ENCODE measurements around the gene CA10. TPM values are rescaled to one million over a fixed set of nuclear protein-coding genes. Genes with fewer than 3 reads are reported as not detected.

CA10 gene
- total and polyA plus RNA-seq, 2 experiments from 2014 or later = not detected

DNA sequence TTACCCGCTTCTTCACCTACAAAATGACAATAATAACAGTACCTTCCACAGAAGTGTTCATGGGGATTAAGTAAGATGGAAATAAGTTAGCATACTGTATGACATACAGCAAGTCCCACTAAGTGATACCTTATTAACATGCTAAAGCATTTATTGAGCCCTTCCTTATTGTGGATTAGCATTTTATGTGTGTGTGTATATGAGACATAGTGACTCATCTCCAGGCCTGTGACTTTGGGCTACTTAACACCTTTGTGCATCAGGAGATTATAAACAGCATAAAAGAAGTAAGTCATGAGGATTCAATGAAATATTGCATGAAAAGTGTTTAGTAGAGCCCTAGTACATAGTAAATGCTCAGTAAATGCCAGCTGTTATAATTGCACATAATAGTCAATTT is 52.9 kb downstream of the CA10 start:
- Histone ChIP-seq H3K36me3 (ENCODE audit: low read depth) (no peaks in the 10 kb centered on the region), H4K20me1 (ENCODE audit: insufficient read depth) (no peaks in the 10 kb centered on the region), H3K4me2 (ENCODE audit: unreplicated experiment) (no peak overlapping the region), H3K9me3 (ENCODE audit: low read depth) (no peaks in the 10 kb centered on the region), H3F3A (ENCODE audit: insufficient read depth) (no peaks in the 10 kb centered on the region), H3K9ac (no peak overlapping the region), H2AFZ (no peak overlapping the region), H3K27me3 (replicated peaks; ENCODE audit: insufficient read depth) (no peaks in the 10 kb centered on the region), H3K4me1 (ENCODE audit: insufficient read depth) (no peaks in the 10 kb centered on the region), H3K79me2 (ENCODE audit: insufficient read depth) (no peaks in the 10 kb centered on the region), H3K9me2 (ENCODE audit: insufficient read depth) (no peaks in the 10 kb centered on the region), H3K4me3 (no peak overlapping the region), H3K27ac (no peak overlapping the region)
- WGBS, 2 experiments (ENCODE audit: low coverage in 1 of 2, low lambda C conversion rate in 2 of 2, missing lambda C conversion rate in 2 of 2) = 62 to 70% methylated on average over 1 of the region's 1 CpG
- in situ Hi-C loops (cut with MboI) = no loop called here
- peak; percentile 0 for DNase-seq
- TF ChIP-seq EZH2phosphoT487 (IDR thresholded peaks at IDR 0.05; ENCODE audit: insufficient read depth, low read depth) (no peak), EZH2 (IDR thresholded peaks at IDR 0.05; ENCODE audit: insufficient read depth, poor library complexity, severe bottlenecking) (no peak)

DNA sequence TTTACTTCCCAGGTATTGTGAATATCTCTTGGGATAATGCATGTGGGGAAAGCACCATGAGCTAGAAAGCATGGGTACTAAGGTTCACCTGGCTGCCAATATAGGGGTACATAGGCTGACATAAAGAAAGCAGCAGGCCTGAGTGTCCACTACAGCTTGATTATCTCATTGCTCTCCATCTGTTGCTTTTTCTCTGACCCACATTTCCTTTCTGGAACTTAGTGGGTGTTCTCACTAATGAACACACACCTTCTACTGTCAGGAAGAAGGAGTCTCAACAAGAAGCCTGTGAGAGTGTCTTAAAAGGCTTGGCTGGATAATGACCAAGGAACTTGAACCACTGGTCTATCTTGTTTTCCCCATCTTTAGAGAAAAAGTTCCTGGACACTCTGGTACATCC is 62.5 kb downstream of the CA10 start:
- Histone ChIP-seq H3K9me3 (ENCODE audit: low read depth) (no peaks in the 10 kb centered on the region), H3K9ac (no peak overlapping the region)
- in situ Hi-C loops (cut with MboI) = no loop called here

DNA sequence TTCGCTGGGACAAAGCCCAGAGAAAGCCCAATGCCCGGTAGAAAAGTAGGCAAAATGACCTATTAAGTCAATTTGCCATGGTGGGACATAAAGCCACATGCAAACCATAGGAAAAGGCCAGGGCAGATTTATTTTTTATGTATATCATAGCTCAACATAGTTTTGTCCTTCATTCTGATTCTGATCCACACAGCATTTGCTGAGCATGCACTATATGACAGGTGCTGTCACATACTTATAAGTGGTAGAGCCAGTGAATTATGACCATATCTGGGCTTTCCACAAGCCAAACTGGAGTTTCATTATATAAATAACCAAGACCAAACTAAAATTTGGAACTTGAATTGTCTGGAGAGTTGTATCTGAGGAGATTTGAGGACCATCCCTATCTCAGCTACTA is 74.3 kb downstream of the CA10 start:
- no peak overlapping the region for H3K9ac ChIP-seq
- no peaks in the 10 kb centered on the region for H3K27me3 ChIP-seq (replicated peaks; ENCODE audit: insufficient read depth)
- no peaks in the 10 kb centered on the region for H3K79me2 ChIP-seq (ENCODE audit: insufficient read depth)
- no peaks in the 10 kb centered on the region for H3K9me3 ChIP-seq (ENCODE audit: low read depth)
- H3K4me1 ChIP-seq (ENCODE audit: insufficient read depth) = no peaks in the 10 kb centered on the region
- no peak overlapping the region for H3K27ac ChIP-seq
- H3F3A ChIP-seq (ENCODE audit: insufficient read depth) = no peaks in the 10 kb centered on the region
- H3K9me2 ChIP-seq (ENCODE audit: insufficient read depth) = no peaks in the 10 kb centered on the region
- no peak overlapping the region for H2AFZ ChIP-seq
- H3K4me3 ChIP-seq = no peak overlapping the region
- H3K36me3 ChIP-seq (ENCODE audit: low read depth) = no peaks in the 10 kb centered on the region
- no peak for DNase-seq
- no peaks in the 10 kb centered on the region for H4K20me1 ChIP-seq (ENCODE audit: insufficient read depth)
- in situ Hi-C loops (cut with MboI) = no loop called here
- H3K4me2 ChIP-seq (ENCODE audit: unreplicated experiment) = no peak overlapping the region
- 7% methylated on average over 2 of the region's 2 CpGs for WGBS, 2 experiments (ENCODE audit: low coverage in 1 of 2, low lambda C conversion rate in 2 of 2, missing lambda C conversion rate in 2 of 2)
- no peak for TF ChIP-seq EZH2phosphoT487 (IDR thresholded peaks at IDR 0.05; ENCODE audit: insufficient read depth, low read depth)
- no peak for TF ChIP-seq EZH2 (IDR thresholded peaks at IDR 0.05; ENCODE audit: insufficient read depth, poor library complexity, severe bottlenecking)

More for the DNA sequence above, 62.5 kb downstream of the CA10 start:
- H3K4me3 ChIP-seq = no peak overlapping the region
- no peaks in the 10 kb centered on the region for H3F3A ChIP-seq (ENCODE audit: insufficient read depth)
- TF ChIP-seq EZH2 (IDR thresholded peaks at IDR 0.05; ENCODE audit: insufficient read depth, poor library complexity, severe bottlenecking) (no peak), EZH2phosphoT487 (IDR thresholded peaks at IDR 0.05; ENCODE audit: insufficient read depth, low read depth) (no peak)
- H3K27me3 ChIP-seq (replicated peaks; ENCODE audit: insufficient read depth) = no peaks in the 10 kb centered on the region
- no peaks in the 10 kb centered on the region for H4K20me1 ChIP-seq (ENCODE audit: insufficient read depth)
- no peak overlapping the region for H3K27ac ChIP-seq
- no peak overlapping the region for H3K4me2 ChIP-seq (ENCODE audit: unreplicated experiment)
- H3K9me2 ChIP-seq (ENCODE audit: insufficient read depth) = no peaks in the 10 kb centered on the region
- no peaks in the 10 kb centered on the region for H3K79me2 ChIP-seq (ENCODE audit: insufficient read depth)
- DNase-seq = no peak
- no peak overlapping the region for H2AFZ ChIP-seq
- no peaks in the 10 kb centered on the region for H3K4me1 ChIP-seq (ENCODE audit: insufficient read depth)
- no peaks in the 10 kb centered on the region for H3K36me3 ChIP-seq (ENCODE audit: low read depth)

DNA sequence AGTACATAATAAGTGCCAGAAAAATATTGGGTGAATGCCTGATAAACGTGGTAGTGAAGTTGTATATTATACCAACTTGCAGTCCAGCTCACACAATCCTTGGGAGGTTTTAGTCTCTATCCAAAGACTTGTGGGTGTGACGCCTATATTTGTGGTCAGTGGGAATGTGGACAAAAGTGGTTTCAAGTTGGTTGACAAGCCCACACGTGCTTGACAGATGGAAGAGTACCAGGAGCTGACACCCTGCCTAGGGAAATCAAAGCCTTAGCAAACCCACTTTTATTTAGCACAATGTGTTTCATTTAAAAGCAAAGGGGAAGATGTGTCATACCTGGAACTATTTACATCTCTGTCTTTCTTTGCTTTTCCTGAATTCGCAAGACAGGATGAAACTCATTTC is 79.0 kb downstream of the CA10 start:
- no peaks in the 10 kb centered on the region for H3K9me3 ChIP-seq (ENCODE audit: low read depth)
- H3K27me3 ChIP-seq (replicated peaks; ENCODE audit: insufficient read depth) = no peaks in the 10 kb centered on the region
- no peak for DNase-seq
- no peaks in the 10 kb centered on the region for H3K36me3 ChIP-seq (ENCODE audit: low read depth)
- in situ Hi-C loops (cut with MboI) = no loop called here
- no peaks in the 10 kb centered on the region for H3F3A ChIP-seq (ENCODE audit: insufficient read depth)
- no peaks in the 10 kb centered on the region for H4K20me1 ChIP-seq (ENCODE audit: insufficient read depth)
- H3K4me2 ChIP-seq (ENCODE audit: unreplicated experiment) = no peak overlapping the region
- no peak overlapping the region for H3K4me3 ChIP-seq
- no peak overlapping the region for H3K27ac ChIP-seq
- WGBS, 2 experiments (ENCODE audit: low coverage in 1 of 2, low lambda C conversion rate in 2 of 2, missing lambda C conversion rate in 2 of 2) = 14 to 23% methylated on average over 4 of the region's 4 CpGs
- TF ChIP-seq EZH2 (IDR thresholded peaks at IDR 0.05; ENCODE audit: insufficient read depth, poor library complexity, severe bottlenecking) (no peak), EZH2phosphoT487 (IDR thresholded peaks at IDR 0.05; ENCODE audit: insufficient read depth, low read depth) (no peak)
- no peak overlapping the region for H3K9ac ChIP-seq
- H3K9me2 ChIP-seq (ENCODE audit: insufficient read depth) = no peaks in the 10 kb centered on the region
- no peak overlapping the region for H2AFZ ChIP-seq
- no peaks in the 10 kb centered on the region for H3K79me2 ChIP-seq (ENCODE audit: insufficient read depth)
- no peaks in the 10 kb centered on the region for H3K4me1 ChIP-seq (ENCODE audit: insufficient read depth)

DNA sequence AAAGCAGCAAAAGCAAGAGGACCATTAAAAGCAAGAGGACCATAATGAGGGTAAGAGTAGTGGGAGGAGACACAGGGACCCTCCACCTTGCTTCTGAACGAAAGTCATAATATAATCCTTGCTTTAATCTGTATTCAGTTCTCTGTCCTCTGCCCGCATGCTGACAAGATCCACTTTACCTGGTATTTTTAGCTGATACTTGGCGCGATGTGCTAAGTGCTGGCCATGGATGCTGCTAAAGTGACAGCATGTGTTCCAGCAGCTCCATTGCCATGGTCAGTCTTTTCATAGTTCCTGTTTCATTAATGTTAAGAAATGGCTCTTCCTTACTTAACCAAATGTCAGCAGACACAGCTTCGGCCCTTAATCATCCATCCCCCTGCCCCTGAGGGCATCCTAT is 86.8 kb downstream of the CA10 start:
- H3K27me3 ChIP-seq (replicated peaks; ENCODE audit: insufficient read depth) = no peaks in the 10 kb centered on the region
- DNase-seq = no peak
- H3K4me3 ChIP-seq = no peak overlapping the region
- in situ Hi-C loops (cut with MboI) = no loop called here
- no peak overlapping the region for H2AFZ ChIP-seq
- no peak overlapping the region for H3K4me2 ChIP-seq (ENCODE audit: unreplicated experiment)
- H3K4me1 ChIP-seq (ENCODE audit: insufficient read depth) = no peaks in the 10 kb centered on the region
- H3K36me3 ChIP-seq (ENCODE audit: low read depth) = no peaks in the 10 kb centered on the region
- H4K20me1 ChIP-seq (ENCODE audit: insufficient read depth) = no peaks in the 10 kb centered on the region
- TF ChIP-seq EZH2phosphoT487 (IDR thresholded peaks at IDR 0.05; ENCODE audit: insufficient read depth, low read depth) = no peak
- no peak for TF ChIP-seq EZH2 (IDR thresholded peaks at IDR 0.05; ENCODE audit: insufficient read depth, poor library complexity, severe bottlenecking)
- H3K9me2 ChIP-seq (ENCODE audit: insufficient read depth) = no peaks in the 10 kb centered on the region
- H3K27ac ChIP-seq = no peak overlapping the region
- no peaks in the 10 kb centered on the region for H3K9me3 ChIP-seq (ENCODE audit: low read depth)
- no peak overlapping the region for H3K9ac ChIP-seq
- 32 to 40% methylated on average over 5 of the region's 5 CpGs for WGBS, 2 experiments (ENCODE audit: low coverage in 1 of 2, low lambda C conversion rate in 2 of 2, missing lambda C conversion rate in 2 of 2)
- H3F3A ChIP-seq (ENCODE audit: insufficient read depth) = no peaks in the 10 kb centered on the region
- H3K79me2 ChIP-seq (ENCODE audit: insufficient read depth) = no peaks in the 10 kb centered on the region
